Small intestine (tissue), 7 donors: ENCODE measurements around the gene DTNA. TPM values are rescaled to one million over a fixed set of nuclear protein-coding genes. Genes with fewer than 3 reads are reported as not detected.

Experiments used
- DNase-seq, 2 donors: peaks; one replicate each; pipeline versions ENCODE4 v3.0.0 to v3.0.0-alpha.2; 2013
- FAIRE-seq: peaks from 2 replicates; lab custom pipeline; 2012; peaks lifted over from hg19 to GRCh38; lab: Jason Lieb, UNC
- H3K27ac ChIP-seq, 3 donors: one replicate each; pipeline ENCODE4 v1.5.1; 2013; ENCODE audit warnings: low read length in 2 of 3, mild to moderate bottlenecking in 2 of 3, control low read depth in 1 of 3, inconsistent platforms in 1 of 3, low read depth in 1 of 3, moderate library complexity in 1 of 3
- H3K27me3 ChIP-seq, 3 donors: one replicate each; pipeline ENCODE4 v1.6.1; 2013; ENCODE audit warnings: low read length in 3 of 3, inconsistent platforms in 1 of 3; ENCODE audit not compliant: control insufficient read depth in 3 of 3, insufficient read depth in 3 of 3
- H3K36me3 ChIP-seq, 3 donors: one replicate each; pipeline ENCODE4 v1.6.1; 2013; ENCODE audit warnings: low read length in 3 of 3, inconsistent platforms in 1 of 3, low read depth in 1 of 3, mild to moderate bottlenecking in 1 of 3, moderate library complexity in 1 of 3; ENCODE audit not compliant: control insufficient read depth in 3 of 3, insufficient read depth in 2 of 3
- H3K4me1 ChIP-seq, 3 donors: one replicate each; pipeline ENCODE4 v1.6.1; 2013; ENCODE audit warnings: low read length in 2 of 3, inconsistent platforms in 1 of 3, low read depth in 1 of 3, mild to moderate bottlenecking in 1 of 3, moderate library complexity in 1 of 3; ENCODE audit not compliant: control insufficient read depth in 3 of 3, insufficient read depth in 2 of 3
- H3K4me3 ChIP-seq, 3 donors: one replicate each; pipeline ENCODE4 v1.5.1; 2013; ENCODE audit warnings: low read length in 3 of 3, control low read depth in 1 of 3, inconsistent platforms in 1 of 3, low read depth in 1 of 3, mild to moderate bottlenecking in 1 of 3, moderate library complexity in 1 of 3
- H3K9me3 ChIP-seq, 2 donors: one replicate each; pipeline ENCODE4 v1.6.1; 2013; ENCODE audit warnings: low read depth in 1 of 2, low read length in 1 of 2; ENCODE audit not compliant: control insufficient read depth in 2 of 2, insufficient read depth in 1 of 2
- WGBS, 3 donors: extraction: QIAGEN DNeasy Blood & Tissue Kit; methylation state at CpG; one replicate each; pipeline ENCODE4 v1.1.7; 2013; 5-methylcytosine and 5-hydroxymethylcytosine counted together
- polyA plus RNA-seq, 4 donors: library from polyadenylated mRNA; stranded (reverse) in 3 of 4; unstranded in 1 of 4; fragments of 200-250 nt in 3 of 4; fragments of 120-200 nt in 1 of 4; gene quantifications; one replicate each; pipeline versions ENCODE4 v1.2.1 to v1.2.3, GENCODE V29; 2013
- donor health status: healthy with polysubstance abuse.
- donor health status: control.
- donor health status: control.
- donor health status: Bipolar disorder and iron deficiency.
- donor health status: healthy.

DTNA gene
- polyA plus RNA-seq, 4 donors, result 0.45 to 24.3 (median 5.6) TPM

- peaks cover 0 to 4% (median 0%) of the 10 kb centered on the region in 3 donors for H3K4me1 ChIP-seq
- no peaks in the 10 kb centered on the region for H3K36me3 ChIP-seq
- H3K27ac ChIP-seq, result no peak overlapping the region
- H3K9me3 ChIP-seq, result no peaks in the 10 kb centered on the region
- no peaks in the 10 kb centered on the region for H3K27me3 ChIP-seq
- DNase-seq (no peak), FAIRE-seq (no peak)
- no peak overlapping the region for H3K4me3 ChIP-seq
These were observed 131.8 kb downstream of the DTNA start for GRCh38 chr18:34841891-34842290.

GRCh38 chr18:34844072-34844471 is 134.0 kb downstream of the DTNA start:
- Histone ChIP-seq H3K4me3 (no peak overlapping the region), H3K27ac (no peak overlapping the region), H3K4me1 (no peaks in the 10 kb centered on the region), H3K9me3 (no peaks in the 10 kb centered on the region), H3K27me3 (no peaks in the 10 kb centered on the region), H3K36me3 (no peaks in the 10 kb centered on the region)
- 82 to 97% (median 91%) methylated on average over 1 of the region's 1 CpG for WGBS, 3 donors
- FAIRE-seq, result no peak
- DNase-seq, result no peak

GRCh38 chr18:34844732-34845459 is 134.8 kb downstream of the DTNA start:
- DNase-seq (no peak), FAIRE-seq (no peak)
- 77 to 87% (median 81%) methylated on average over 5 of the region's 5 CpGs for WGBS, 3 donors
- Histone ChIP-seq H3K4me1 (no peaks in the 10 kb centered on the region), H3K9me3 (no peaks in the 10 kb centered on the region), H3K36me3 (no peaks in the 10 kb centered on the region), H3K27me3 (no peaks in the 10 kb centered on the region), H3K4me3 (no peak overlapping the region), H3K27ac (no peak overlapping the region)

GRCh38 chr18:34847408-34847807 is 137.3 kb downstream of the DTNA start:
- H3K9me3 ChIP-seq, result no peaks in the 10 kb centered on the region
- no peaks in the 10 kb centered on the region for H3K27me3 ChIP-seq
- DNase-seq (no peak), FAIRE-seq (no peak)
- no peak overlapping the region for H3K27ac ChIP-seq
- H3K4me3 ChIP-seq, result no peak overlapping the region
- H3K4me1 ChIP-seq, result no peaks in the 10 kb centered on the region
- no peaks in the 10 kb centered on the region for H3K36me3 ChIP-seq

GRCh38 chr18:34848156-34848555 is 138.1 kb downstream of the DTNA start:
- Histone ChIP-seq H3K27me3 (no peaks in the 10 kb centered on the region), H3K9me3 (no peaks in the 10 kb centered on the region), H3K36me3 (no peaks in the 10 kb centered on the region), H3K4me3 (no peak overlapping the region), H3K27ac (no peak overlapping the region), H3K4me1 (no peaks in the 10 kb centered on the region)
- FAIRE-seq (no peak), DNase-seq (no peak)
- 77 to 95% (median 87%) methylated on average over 5 of the region's 5 CpGs for WGBS, 3 donors

- no peaks in the 10 kb centered on the region for H3K4me1 ChIP-seq
- no peak overlapping the region for H3K4me3 ChIP-seq
- WGBS, 3 donors, result 88 to 94% (median 91%) methylated on average over 3 of the region's 3 CpGs
- H3K36me3 ChIP-seq, result no peaks in the 10 kb centered on the region
- H3K27me3 ChIP-seq, result no peaks in the 10 kb centered on the region
- H3K27ac ChIP-seq, result no peak overlapping the region
- DNase-seq (no peak), FAIRE-seq (no peak)
- H3K9me3 ChIP-seq, result no peaks in the 10 kb centered on the region
These were observed 138.6 kb downstream of the DTNA start for GRCh38 chr18:34848695-34849094.

- H3K27ac ChIP-seq, result no peak overlapping the region
- H3K36me3 ChIP-seq, result no peaks in the 10 kb centered on the region
- H3K4me3 ChIP-seq, result no peak overlapping the region
- H3K4me1 ChIP-seq, result no peaks in the 10 kb centered on the region
- DNase-seq (no peak), FAIRE-seq (no peak)
- peaks cover 0 to 4% (median 0%) of the 10 kb centered on the region in 3 donors for H3K27me3 ChIP-seq
- WGBS, 3 donors, result 90 to 93% (median 92%) methylated on average over 3 of the region's 3 CpGs
- H3K9me3 ChIP-seq, result no peaks in the 10 kb centered on the region
These were observed 147.2 kb downstream of the DTNA start for GRCh38 chr18:34857320-34857719.

- H3K4me1 ChIP-seq, result no peaks in the 10 kb centered on the region
- H3K27ac ChIP-seq, result no peak overlapping the region
- WGBS, 3 donors, result 89 to 97% (median 94%) methylated on average over 5 of the region's 5 CpGs
- peaks cover 0 to 4% (median 0%) of the 10 kb centered on the region in 3 donors for H3K27me3 ChIP-seq
- no peak for DNase-seq
- no peak overlapping the region for H3K4me3 ChIP-seq
- no peaks in the 10 kb centered on the region for H3K9me3 ChIP-seq
- FAIRE-seq, result no peak
- no peaks in the 10 kb centered on the region for H3K36me3 ChIP-seq
These were observed 148.1 kb downstream of the DTNA start for GRCh38 chr18:34858188-34858587.

- H3K27ac ChIP-seq, result no peak overlapping the region
- FAIRE-seq (no peak), DNase-seq (no peak)
- peaks cover 0 to 4% (median 0%) of the 10 kb centered on the region in 3 donors for H3K27me3 ChIP-seq
- 81 to 90% (median 88%) methylated on average over 7 of the region's 7 CpGs for WGBS, 3 donors
- H3K36me3 ChIP-seq, result no peaks in the 10 kb centered on the region
- no peaks in the 10 kb centered on the region for H3K9me3 ChIP-seq
- no peaks in the 10 kb centered on the region for H3K4me1 ChIP-seq
- no peak overlapping the region for H3K4me3 ChIP-seq
These were observed 149.4 kb downstream of the DTNA start for GRCh38 chr18:34859496-34859895.
